PC-9 (cell line): ENCODE measurements around the gene CES1.

Experiments used
- CTCF ChIP-seq: fragments of 200-600 bp; sonication (generic); conservative IDR thresholded peaks from 2 replicates; pipeline ENCODE4 v1.6.1; 2017; ENCODE audit warnings: mixed run types, antibody characterized with exemption, mild to moderate bottlenecking, moderate library complexity
- EZH2 ChIP-seq: fragments of 200-600 bp; sonication (generic); IDR thresholded peaks from 2 replicates; pipeline ENCODE4 v1.8.0; 2017; ENCODE audit warnings: antibody characterized with exemption, low read depth

- TF ChIP-seq CTCF (no peak), EZH2 (no peak)
Observed at GRCh38 chr16:55825115-55825728, 7.7 kb downstream of the CES1 start.
